ENCODE data around the gene PIGV.
A peak's percentile ranks its signal among the peaks of the same experiment; 100 is the strongest.
"Not testable (repeated sequence)": the region's sequence is repeated elsewhere in the genome, so short reads cannot be mapped to it uniquely, and the experiment has no call there.

Gene PIGV

DNA sequence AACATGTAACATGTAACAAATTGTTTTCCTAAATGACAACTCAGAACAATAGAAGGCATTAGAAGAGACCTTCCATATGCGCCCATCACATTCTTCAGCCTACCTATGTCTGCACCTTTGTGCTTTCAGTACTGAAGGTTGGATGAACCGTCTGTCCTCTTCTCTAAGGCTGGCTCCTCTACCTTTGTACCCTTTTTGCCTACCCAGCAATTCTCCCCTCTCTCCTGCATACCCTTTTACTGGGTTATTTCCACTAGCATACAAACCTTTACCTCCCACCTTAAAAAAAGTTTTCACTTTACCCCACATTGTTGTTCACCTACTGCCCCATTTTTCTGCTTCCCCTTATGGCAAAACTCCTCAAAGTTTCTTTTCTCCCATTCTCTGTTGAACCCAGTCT, 5.2 kb downstream of the PIGV start:
- no peak for DNase-seq (ENCODE audit: low read depth)

DNA sequence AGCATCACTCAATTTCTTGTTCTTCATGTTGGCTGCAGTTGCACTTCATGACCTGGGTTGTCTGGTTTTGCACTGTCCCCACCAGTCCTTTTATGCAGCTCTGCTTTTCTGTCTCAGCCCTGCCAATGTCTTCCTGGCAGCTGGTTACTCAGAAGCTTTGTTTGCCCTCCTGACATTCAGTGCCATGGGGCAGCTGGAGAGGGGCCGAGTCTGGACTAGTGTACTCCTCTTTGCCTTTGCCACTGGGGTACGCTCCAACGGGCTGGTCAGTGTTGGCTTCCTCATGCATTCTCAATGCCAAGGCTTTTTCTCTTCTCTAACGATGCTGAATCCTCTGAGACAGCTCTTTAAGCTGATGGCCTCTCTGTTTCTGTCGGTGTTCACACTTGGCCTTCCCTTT, 6.6 kb downstream of the PIGV start:
- no peak for DNase-seq (ENCODE audit: low read depth)

DNA sequence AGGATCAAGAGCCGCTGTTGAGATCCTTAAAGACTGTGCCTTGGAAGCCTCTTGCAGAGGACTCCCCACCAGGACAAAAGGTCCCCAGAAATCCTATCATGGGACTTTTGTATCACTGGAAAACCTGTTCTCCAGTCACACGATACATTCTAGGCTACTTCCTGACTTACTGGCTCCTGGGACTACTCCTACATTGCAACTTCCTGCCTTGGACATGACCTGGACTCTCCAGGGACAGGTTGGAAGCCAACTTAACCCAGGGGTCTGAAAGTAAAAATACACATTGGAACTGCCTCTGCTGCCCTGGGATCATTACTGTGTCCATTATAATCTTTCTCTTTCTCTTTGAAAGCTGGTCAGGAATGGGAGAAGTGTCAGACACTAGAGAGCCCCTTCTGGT, 9.9 kb downstream of the PIGV start:
- DNase-seq (ENCODE audit: low read depth), result no peak

DNA sequence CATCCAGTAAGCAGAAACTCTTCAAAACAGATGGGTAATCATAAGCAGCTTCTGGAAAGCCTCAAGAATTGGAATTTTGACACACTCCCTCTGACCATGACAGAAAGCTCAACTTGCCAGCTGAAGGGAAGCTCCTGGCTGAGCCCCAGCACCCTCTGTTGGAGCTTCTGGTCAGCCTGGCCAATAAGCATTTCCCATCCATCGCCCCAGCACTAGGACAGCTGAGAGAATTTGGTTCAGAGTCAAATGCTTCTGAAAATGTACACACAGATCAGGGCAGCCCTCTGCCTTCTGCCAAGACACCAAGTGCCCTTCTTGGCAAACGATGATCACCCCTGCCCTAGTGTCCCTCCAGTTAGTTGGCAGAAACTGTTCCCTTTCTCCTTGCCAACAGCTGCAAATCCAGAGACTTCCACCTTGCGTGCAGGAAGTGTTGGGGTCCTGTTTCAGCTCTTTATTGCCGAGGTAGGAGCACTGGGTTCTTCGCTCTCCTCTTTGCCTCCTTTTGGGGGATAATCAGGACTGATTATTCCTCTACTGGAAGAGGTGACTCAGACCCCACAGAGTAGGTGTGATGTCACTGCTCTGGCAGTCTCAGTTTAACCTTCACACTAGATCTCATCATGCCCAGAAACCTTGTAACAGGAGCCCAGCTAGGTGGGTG, 11.9 kb downstream of the PIGV start:
- no peak for DNase-seq (ENCODE audit: low read depth)

DNA sequence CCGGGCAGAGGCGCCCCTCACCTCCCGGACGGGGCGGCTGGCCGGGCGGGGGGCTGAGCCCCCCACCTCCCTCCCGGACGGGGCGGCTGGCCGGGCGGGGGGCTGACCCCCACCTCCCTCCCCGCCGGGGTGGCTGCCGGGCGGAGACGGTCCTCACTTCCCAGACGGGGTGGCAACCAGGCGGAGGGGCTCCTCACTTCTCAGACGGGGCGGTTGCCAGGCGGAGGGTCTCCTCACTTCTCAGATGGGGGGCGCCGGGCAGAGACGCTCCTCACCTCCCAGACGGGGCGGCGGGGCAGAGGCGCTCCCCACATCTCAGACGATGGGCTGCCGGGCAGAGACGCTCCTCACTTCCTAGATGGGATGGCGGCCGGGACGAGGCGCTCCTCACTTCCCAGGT, 16.2 kb downstream of the PIGV start:
- not testable (repeated sequence) for DNase-seq (ENCODE audit: low read depth)

DNA sequence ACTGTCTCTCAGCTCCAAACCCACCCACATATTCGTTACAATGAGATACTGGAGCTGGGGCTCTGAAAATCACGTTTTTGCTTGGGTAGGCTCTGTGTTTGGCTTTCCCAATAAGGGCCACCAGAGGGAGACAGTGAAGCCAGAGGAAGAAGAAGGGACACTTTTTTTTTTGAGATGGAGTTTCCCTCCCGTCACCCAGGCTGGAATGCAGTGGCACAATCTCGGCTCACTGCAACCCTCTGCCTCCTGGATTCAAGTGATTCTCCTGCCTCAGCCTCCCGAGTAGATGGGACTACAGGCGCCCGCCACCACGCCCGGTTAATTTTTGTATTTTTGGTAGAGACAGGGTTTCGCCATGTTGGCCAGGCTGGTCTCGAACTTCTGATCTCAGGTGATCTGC, 22.4 kb downstream of the PIGV start:
- peak; percentile 58 for DNase-seq (ENCODE audit: low read depth)

DNA sequence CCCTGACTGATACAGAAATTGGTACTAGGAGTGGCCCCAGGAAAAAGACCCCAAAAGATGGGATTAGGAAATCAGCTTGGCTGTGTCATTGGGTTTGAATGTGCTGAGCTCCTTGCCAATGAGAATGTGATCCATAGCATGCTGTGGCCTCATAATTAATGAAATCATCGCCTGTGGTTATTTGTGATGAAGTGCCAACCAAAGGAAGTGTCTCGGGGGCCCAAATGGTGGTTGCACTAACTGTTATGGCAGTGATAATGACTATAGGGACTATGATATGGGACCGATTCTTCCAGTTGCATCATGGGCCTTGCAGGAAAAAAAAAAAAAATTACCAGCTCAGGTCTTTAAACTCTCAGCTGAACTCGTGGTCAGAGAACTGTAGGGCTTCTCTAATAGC, 23.3 kb downstream of the PIGV start:
- DNase-seq (ENCODE audit: low read depth), result no peak

DNA sequence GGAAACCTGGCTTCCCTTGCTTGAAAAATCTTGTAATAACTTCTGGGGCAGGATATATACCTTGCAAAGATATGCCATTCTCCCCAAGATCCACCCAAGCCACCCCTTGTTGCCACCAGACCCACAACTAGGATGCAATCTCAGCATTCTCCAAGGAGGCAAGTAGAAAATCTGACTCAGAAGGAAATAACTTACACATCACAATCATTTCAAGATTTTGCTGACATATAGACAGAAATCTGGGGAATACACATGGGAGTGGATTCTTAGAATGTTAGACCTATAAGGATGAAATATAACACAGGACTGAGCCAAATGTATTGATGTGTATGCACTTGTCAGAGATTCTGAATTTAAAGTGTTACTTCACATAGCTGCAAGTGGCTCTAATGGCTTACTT, 24.0 kb downstream of the PIGV start:
- DNase-seq (ENCODE audit: low read depth), result no peak

DNA sequence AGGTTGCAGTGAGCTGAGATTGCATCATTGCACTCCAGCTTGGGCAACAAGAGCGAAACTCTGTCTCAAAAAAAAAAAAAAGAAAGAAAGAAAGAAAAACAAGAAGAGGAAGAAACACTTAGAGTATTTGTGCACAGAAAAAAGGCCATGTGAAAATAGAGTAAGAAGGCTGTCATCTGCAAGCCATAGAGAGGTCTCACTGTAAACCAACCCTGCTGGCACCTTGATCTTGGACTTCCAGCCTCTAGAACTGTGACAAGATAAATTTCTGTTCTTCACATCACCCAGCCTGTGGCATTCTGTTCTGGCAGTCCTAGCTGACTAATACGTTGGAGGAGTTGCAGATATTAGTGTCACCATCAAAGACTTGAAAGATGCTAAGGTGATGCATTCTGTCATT, 26.6 kb downstream of the PIGV start:
- DNase-seq (ENCODE audit: low read depth), result no peak

DNA sequence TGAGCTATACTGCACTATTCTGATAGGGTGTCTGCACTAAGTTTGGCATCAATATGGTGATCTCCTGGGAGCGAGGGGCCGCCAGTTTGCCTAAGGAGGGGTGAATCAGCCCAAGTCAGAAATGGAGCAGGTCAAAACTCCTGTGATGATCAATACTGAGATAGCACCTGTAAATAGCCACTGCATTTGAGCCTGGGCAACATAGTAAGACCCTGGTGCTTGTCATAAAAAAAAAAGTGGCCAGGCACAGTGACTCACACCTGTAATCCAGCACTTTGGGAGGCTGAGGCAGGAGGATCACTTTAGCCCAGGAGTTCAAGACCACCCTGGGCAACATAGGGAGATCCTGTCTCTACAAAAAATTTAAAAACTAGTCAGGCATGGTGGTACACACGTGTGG, 27.1 kb downstream of the PIGV start:
- DNase-seq (ENCODE audit: low read depth), result no peak

DNA sequence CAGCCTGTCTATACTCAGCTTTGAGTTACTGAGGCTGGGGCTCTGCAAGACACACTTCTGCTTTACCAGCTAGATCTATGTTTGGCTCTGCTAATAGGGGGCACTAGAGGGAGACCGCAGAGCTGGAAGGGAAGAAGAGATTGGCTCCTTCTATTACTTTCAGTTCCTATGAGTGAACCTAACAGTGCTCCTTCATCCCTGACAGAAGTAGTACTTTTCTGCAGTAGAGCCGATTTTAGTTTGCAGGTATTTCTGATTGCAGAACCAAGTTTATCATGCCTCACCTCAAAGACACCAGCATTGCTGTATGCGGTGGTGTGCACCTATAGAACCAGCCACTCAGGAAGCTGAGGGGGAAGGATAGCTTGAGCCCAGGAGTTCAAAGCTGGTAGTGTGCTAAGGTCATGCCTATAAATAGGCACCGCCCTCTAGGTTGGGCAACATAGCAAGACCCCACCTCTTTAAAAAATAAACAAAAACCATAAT, 33.1 kb downstream of the PIGV start:
- no peak for DNase-seq (ENCODE audit: low read depth)

DNA sequence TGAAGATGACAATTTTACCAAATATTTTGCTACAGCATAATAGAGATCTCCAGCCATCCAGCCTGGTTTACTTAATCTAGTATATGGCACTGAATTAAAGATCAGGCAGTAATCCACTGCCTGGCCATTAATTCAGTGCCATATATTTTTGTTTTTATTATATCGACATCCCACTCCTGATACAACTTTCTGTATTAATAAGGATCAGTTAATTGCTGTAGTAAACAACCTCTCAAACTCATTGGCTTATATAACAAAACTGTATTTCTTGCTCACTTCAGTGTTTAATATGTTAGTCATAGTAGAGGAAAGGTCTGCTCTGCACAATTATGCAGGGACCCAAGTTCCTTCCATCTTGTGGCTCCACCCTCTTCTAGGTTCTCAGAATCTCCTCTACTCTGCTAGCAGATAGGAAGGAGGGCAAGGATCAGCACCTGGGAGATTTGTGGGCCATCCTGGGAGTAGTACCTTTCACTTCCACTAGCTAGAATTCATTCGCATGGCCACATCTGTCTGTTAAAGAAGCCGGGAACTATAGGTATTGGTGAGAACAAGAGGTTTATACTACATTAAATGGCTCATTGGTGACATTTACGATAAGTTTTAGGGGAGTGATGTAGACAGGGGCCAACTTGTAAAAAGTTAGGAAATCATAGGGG, 35.1 kb downstream of the PIGV start:
- DNase-seq (ENCODE audit: low read depth), result no peak

DNA sequence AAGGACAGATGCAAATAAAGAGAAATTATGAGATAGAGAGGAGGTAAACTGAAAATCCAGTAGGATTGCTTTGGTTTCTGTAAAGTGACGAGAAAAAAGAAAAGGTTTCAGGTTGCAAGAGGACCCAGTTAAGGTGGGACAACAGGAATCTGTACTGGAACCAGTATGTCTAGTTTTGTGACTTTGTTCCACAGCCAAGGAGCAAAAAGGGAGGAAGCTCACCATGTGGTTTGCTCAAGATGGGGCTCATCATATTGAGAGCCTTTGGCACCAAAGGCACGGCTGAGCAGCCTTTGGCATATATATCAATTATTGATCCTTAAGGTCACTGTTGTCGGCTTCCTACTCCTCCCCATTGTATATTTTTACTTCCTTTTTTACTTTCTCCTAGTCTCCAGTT, 37.0 kb downstream of the PIGV start:
- DNase-seq (ENCODE audit: low read depth), result no peak

DNA sequence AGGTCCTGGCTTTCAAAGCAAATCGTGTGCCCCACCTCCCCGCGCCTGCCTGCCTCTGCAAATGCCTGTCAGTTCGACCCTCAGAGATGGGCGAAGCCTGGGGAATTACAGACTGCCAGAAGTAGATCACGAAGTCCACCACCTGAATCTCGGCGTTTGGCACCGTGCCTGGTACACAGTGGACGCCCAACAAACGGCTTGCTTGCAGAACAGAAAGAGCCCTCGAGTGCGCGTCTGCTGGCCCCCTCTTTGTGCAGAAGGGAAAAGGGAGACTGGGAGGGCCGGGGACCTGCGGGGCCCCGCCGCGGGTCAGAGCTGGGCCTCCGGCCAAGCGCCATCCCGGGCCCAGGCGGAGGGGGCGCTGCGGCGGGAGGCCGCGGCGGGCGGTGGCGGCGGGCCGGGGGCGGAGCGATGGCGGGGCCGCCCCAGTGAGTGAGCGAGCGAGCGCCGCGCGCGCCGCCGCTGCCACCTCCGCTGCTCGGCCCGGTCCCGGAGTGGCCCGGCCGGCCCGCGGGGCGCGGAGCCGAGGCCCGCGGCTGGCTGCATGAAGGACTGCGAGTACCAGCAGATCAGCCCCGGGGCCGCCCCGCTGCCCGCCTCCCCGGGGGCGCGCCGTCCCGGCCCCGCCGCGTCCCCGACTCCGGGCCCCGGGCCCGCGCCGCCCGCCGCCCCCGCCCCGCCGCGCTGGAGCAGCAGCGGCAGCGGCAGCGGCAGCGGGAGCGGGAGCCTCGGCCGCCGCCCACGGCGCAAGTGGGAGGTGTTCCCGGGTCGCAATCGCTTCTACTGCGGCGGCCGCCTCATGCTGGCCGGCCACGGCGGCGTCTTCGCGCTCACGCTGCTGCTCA, 38.7 kb downstream of the PIGV start, which contains the start of gene ZDHHC18:
Gene ZDHHC18, plus strand, starts transcription at position 428 of the 845 bp plus-strand sequence. Its CDS starts 117 bp downstream, at position 545.
- peak; percentile 79 for DNase-seq (ENCODE audit: low read depth)

DNA sequence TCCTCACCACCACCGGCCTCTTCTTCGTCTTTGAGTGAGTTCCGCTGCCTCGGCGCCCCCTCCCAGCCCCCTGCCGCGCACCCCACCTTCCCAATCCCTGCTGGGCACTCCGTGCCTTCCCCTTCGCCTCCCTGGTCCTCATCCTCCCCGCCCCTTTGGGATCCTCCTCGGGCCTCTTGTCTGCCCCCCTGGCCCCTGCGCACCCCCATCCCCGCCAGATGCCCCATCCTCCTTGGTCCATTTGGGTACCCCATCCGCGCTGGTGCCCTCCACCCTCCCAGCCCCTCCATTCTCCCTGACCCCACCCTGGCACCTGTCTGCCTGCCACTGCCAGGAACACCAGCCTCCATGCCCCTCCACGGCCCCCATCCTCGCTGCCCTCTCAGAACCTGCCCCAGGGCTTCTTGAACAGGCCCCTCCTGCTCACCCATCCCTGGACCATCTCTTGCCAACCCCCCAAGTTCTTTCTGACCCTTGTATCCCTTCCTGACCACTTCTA, 39.4 kb downstream of the PIGV start:
- no peak for DNase-seq (ENCODE audit: low read depth)

DNA sequence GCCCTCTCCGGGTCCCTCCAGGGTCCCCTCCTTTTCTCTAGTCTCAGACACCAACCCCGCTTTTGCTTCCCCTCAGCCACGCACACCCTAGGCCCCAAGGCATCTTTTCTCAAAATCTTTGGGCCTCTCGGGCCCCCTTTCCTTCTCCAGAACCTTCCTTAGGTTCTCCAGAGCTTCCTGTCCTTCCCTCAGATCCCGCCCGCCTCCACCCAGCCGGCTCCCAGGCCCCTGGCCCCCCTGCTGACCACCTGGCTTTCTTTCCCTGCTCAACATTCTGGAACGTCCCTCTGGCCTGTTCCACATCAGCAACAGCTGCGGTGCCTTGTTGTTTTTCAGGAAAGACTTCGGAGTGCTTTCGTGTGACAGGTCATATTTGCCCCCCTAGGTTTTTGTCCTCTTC, 39.9 kb downstream of the PIGV start:
- no peak for DNase-seq (ENCODE audit: low read depth)

DNA sequence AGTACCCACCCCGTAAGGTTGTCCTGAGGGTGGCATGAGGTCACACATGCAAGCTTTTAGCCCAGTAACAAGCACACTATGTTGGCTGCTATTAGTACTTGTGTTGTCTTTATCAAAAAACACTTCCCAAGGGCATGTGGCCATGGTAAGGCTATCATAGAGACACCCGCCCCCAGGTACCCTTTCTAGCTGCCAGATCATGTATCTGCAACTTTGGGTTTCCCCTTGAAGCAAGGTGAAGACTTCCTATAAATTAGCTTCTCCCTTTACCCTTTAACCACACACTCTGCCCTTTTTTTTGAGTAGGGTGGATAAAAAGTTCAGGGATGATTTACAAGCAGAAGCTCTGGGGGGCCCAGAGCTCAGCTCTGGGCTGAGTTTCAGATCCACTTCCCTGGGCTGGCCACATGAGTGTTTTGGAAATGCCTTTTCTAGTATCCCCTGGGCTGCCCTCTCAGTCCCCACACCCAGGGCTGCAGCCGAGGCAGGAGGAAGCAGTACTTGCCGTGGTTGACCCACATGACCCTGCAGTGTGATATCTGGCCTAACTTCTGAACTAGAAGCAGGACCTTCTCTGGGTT, 40.8 kb downstream of the PIGV start:
- no peak for DNase-seq (ENCODE audit: low read depth)

DNA sequence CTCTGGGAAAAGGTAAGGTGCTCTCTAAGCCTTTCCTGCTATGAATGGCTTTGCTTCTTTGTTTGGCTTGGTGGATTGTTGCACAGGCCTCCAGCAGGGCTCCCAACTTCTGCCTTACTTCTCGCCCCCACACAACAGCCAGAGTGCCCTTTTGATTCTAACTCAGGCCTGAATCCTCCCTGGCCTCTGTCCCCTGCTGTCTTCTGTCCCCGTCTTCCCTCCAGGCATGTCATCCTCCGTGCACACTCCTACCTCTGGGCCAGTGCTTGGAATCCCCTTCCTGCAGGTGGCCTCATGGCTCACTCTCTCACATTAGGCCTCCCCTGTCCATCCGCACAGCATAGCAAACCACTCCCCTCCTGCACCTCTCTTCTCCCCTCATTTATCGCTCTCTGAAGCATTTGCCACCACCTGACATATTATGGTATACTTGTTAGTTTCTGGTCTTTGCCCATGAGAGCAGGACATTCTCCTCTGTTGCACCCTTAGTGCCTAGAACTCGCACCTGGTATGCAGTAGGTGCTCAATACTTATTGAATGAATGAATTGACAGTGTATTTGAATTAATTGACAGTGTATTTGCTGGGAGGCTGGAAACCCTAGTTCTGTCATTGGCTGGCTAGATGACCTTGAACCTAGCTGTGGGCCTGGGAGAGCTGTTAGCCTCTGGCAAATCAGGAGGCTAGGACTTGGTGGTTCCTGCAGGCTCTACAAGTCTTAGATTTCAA, 41.6 kb downstream of the PIGV start:
- DNase-seq (ENCODE audit: low read depth), result no peak

DNA sequence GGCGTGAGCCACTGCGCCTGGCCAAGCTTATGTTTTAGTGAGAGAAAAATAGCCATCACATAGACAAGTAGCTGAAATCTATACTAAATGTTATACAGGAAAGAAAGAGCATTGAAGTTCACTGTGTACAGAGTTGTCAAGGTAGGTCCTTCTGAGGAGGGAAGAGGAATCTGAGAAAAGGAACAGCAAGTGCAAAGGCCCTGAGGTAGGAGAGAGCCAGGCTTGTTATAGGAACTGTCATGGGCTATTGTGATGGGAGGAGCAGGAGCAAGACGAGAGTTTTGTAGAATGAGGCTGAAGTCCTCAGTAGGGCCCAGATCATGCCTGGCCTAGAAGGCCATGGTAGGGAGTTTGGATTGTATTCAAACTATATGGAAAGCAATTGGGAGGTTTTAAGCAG, 43.3 kb downstream of the PIGV start:
- no peak for DNase-seq (ENCODE audit: low read depth)

DNA sequence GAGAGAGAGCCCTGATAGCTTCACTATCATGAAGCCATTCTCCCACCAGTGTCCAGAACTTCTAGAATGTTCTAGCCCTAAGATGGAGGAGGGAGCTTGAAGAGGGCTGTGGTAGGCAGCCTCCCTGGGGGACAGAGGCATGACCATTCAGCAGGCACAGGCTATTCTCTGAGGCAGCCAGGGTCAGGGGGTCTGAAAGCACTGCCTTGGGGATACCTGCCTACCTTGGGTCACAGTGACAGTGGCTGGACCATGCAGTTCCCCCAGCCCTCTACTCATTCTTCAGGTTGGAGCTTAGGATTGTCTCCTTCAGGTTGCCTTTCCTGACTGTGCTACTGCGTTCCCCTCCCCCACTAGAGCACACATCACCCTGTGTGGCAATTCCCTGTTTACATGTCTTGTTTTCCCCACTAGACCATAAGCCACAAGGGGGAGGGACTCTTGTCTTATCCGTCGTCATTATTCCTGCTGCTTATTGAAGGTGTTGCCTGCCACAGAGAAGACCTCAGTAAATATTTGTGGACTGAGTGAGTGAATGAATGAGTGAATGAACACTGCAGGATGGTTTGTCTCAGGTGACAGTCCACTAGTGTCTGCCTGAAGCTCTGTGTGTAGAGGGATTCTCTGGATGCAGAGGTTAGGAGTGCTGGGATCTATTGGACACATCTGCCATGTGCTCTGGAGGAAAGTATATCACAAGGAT, 43.9 kb downstream of the PIGV start:
- DNase-seq (ENCODE audit: low read depth), result no peak
